Neural crest cell (in vitro differentiated cells): ENCODE results near the gene ABCG2. TPM values are rescaled to one million over a fixed set of nuclear protein-coding genes. Genes with fewer than 3 reads are reported as not detected.

Source experiments
- DNase-seq: peaks from one replicate; pipeline ENCODE4 v3.0.0; 2021; ENCODE audit warnings: low read depth, mixed read lengths, low spot score
- H3K27ac Mint-ChIP-seq: one replicate; pipeline ENCODE4 v1.8.0; 2021; ENCODE audit warnings: mild to moderate bottlenecking, mixed read lengths; ENCODE audit not compliant: unreplicated experiment
- H3K27me3 Mint-ChIP-seq: 2 replicates; pipeline ENCODE4 v1.8.0; 2021; ENCODE audit warnings: low read depth, mild to moderate bottlenecking, mixed read lengths
- H3K36me3 Mint-ChIP-seq: 2 replicates; pipeline ENCODE4 v1.8.0; 2021; ENCODE audit warnings: low read depth, mild to moderate bottlenecking, mixed read lengths
- H3K4me1 Mint-ChIP-seq: 2 replicates; pipeline ENCODE4 v1.8.0; 2021; ENCODE audit warnings: mixed read lengths
- H3K4me3 Mint-ChIP-seq: one replicate; pipeline ENCODE4 v1.8.0; 2021; ENCODE audit warnings: mild to moderate bottlenecking, mixed read lengths
- H3K9me3 Mint-ChIP-seq: 2 replicates; pipeline ENCODE4 v1.8.0; 2021; ENCODE audit warnings: mixed read lengths
- CTCF ChIP-seq: fragments of 200-600 bp; sonication (generic); conservative IDR thresholded peaks from 2 replicates; pipeline ENCODE4 v1.5.0; 2021; ENCODE audit warnings: antibody characterized with exemption, mild to moderate bottlenecking
- total RNA-seq: library from RNA; stranded (reverse); gene quantifications from 2 replicates; pipeline ENCODE4 v1.2.1, GENCODE V29; 2021

The ABCG2 gene
- total RNA-seq, 1 donor from 2014 or later, result 5.1 TPM

GRCh38 chr4:88179261-88179660 lies 20.8 kb upstream of the ABCG2 start:
- Mint-ChIP-seq H3K27ac (no peak overlapping the region), H3K27me3 (no peaks in the 10 kb centered on the region), H3K36me3 (peaks cover 13% of the 10 kb centered on the region), H3K9me3 (peaks cover 13% of the 10 kb centered on the region), H3K4me3 (no peak overlapping the region), H3K4me1 (peaks cover 15% of the 10 kb centered on the region)
- no peak for DNase-seq
- no peak for TF ChIP-seq CTCF

DNA sequence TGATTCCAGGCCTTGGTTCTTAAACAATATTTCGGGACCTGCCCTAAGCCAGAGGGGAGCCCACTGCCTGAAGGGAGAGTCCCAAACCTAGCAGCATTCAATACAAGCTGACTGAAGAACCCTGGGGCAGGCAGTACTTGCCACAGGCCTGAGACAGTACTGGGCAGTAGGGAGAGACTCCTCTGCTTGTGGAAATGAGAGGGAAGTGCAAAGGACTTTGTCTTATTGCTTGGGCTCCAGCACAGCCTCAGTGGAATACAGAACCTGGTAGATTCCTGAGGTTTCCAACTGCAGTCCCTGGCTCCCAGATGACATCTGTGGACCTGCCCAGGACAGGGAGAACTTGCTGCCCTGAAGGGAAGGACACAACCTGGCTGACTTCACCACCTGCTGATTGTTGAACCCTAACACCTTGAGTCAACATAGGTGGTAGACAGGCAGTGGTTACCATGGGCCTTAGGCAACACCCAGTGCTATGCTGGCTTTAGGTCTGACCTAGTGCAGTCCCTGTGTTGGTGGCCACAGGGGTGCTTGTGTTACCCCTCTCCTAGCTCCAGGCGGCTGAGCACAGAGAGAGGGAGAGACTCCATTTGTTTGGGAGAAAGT lies 20.3 kb upstream of the ABCG2 start:
- no peak for DNase-seq
- H3K9me3 Mint-ChIP-seq, result peaks cover 13% of the 10 kb centered on the region
- H3K27ac Mint-ChIP-seq, result no peak overlapping the region
- H3K36me3 Mint-ChIP-seq, result peaks cover 11% of the 10 kb centered on the region
- no peak for TF ChIP-seq CTCF
- H3K4me3 Mint-ChIP-seq, result no peak overlapping the region
- H3K27me3 Mint-ChIP-seq, result no peaks in the 10 kb centered on the region
- H3K4me1 Mint-ChIP-seq, result peaks cover 15% of the 10 kb centered on the region

DNA sequence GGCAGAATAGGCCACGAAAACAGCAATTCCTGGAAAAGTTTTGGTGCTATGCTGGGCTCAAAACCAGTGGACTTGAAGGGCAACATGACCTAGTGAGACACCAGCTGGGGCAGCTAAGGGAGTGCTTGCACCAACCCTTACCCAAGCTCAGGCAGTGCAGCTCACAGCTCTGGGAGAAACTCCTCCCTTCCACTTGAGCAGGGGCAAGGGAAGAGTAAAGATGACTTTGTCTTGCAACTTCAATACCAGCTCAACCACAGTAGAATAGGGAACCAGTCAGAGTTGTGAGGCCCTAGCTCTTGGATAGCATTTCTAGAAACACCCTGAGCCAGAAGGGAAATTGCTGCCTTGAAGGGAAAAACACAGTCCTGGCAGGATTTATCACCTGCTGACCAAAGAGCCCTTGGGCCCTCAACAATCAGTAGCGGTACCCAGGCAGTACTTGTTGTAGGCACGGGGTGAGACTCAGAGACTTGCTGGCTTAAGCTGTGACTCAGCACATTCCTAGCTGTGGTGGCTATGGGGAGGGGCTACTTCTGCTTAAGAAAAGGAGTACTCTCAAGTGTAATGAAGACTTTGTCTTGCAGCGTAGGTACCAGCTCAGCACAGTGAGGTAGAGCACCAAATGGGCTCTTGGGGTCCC lies 19.7 kb upstream of the ABCG2 start:
- DNase-seq, result no peak
- no peak for TF ChIP-seq CTCF
- Mint-ChIP-seq H3K27me3 (no peaks in the 10 kb centered on the region), H3K4me1 (peaks cover 17% of the 10 kb centered on the region), H3K36me3 (peaks cover 10% of the 10 kb centered on the region), H3K4me3 (no peak overlapping the region), H3K9me3 (peaks cover 13% of the 10 kb centered on the region), H3K27ac (peak overlapping the region; percentile 68)

DNA sequence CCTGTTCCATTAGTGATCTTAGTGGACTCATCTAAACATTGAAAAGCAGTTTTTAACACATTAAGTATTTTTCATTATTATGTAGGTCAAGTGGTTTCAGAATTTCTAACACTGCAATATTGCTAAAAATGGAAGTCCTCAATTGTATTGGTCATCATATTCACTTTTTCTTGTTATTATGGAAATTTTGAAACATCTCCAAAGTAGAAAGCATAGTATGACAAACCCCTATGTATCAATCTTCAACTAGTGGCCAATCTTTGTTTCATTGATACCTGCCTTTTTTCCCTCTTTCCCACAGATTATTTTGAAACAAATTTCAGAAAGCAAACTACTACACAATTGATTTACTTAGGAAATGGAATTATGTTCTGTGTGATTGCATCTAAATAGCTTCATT lies 14.5 kb upstream of the ABCG2 start:
- Mint-ChIP-seq H3K27me3 (no peaks in the 10 kb centered on the region), H3K9me3 (peaks cover 2% of the 10 kb centered on the region), H3K4me1 (peaks cover 22% of the 10 kb centered on the region), H3K4me3 (no peak overlapping the region), H3K36me3 (no peaks in the 10 kb centered on the region), H3K27ac (no peak overlapping the region)
- DNase-seq, result no peak
- TF ChIP-seq CTCF, result no peak

- no peak for TF ChIP-seq CTCF
- no peaks in the 10 kb centered on the region for H3K27me3 Mint-ChIP-seq
- H3K4me3 Mint-ChIP-seq, result no peak overlapping the region
Measured at GRCh38 chr4:88171206-88171605, 12.8 kb upstream of the ABCG2 start.

More at GRCh38 chr4:88171206-88171605, 12.8 kb upstream of the ABCG2 start:
- Mint-ChIP-seq H3K9me3 (no peaks in the 10 kb centered on the region), H3K4me1 (peaks cover 25% of the 10 kb centered on the region), H3K36me3 (no peaks in the 10 kb centered on the region), H3K27ac (no peak overlapping the region)
- DNase-seq, result no peak
